HEK293 (cell line): Measurements from ENCODE around the gene NEO1.

ENCODE experiments used
- CTCF ChIA-PET: fragments of 350-600 bp; formaldehyde crosslinking; extraction: SDS; loops from one replicate; lab custom pipeline; 2021; ENCODE audit warnings: antibody characterized with exemption; lab: Yijun Ruan, JAX
- POLR2A ChIA-PET: fragments of 300-600 bp; formaldehyde crosslinking; extraction: SDS; loops from one replicate; lab custom pipeline; 2020; ENCODE audit warnings: antibody characterized with exemption, inconsistent platforms; lab: Yijun Ruan, JAX
- H3K27ac ChIP-seq: fragments of 200-500 bp; sonication (Bioruptor generic); 2 replicates; pipeline ENCODE4 v1.5.1; 2014; ENCODE audit warnings: low read depth, low read length, control low read depth, inconsistent platforms; ENCODE audit errors: extremely low read depth
- H3K36me3 ChIP-seq, 2 experiments: fragments of 200-500 bp in 1 of 2; sonication (Bioruptor generic) in 1 of 2; 1 replicate in 1 of 2; 2 replicates in 1 of 2; pipeline ENCODE4 v1.5.1; 2014 to 2017; ENCODE audit warnings: inconsistent platforms in 2 of 2, low read length in 2 of 2; ENCODE audit not compliant: control insufficient read depth in 2 of 2, insufficient read depth in 1 of 2
- H3K4me1 ChIP-seq: fragments of 200-500 bp; sonication (Bioruptor generic); 2 replicates; pipeline ENCODE4 v1.5.1; 2014; ENCODE audit warnings: mild to moderate bottlenecking, low read length, inconsistent platforms; ENCODE audit not compliant: control insufficient read depth, insufficient read depth
- H3K4me3 ChIP-seq: 2 replicates; pipeline ENCODE4 v1.5.1; 2011; ENCODE audit warnings: low read depth, mild to moderate bottlenecking, control low read depth, low read length, moderate library complexity
- H3K9me3 ChIP-seq: fragments of 200-500 bp; sonication (Bioruptor generic); 2 replicates; pipeline ENCODE4 v1.5.1; 2014; ENCODE audit warnings: low read depth, low read length, inconsistent platforms; ENCODE audit not compliant: control insufficient read depth, insufficient read depth
- KLF1 ChIP-seq: fragments of 450-650 bp; formaldehyde crosslinking; IDR thresholded peaks from 2 replicates; pipeline ENCODE4 v1.5.1; 2016; ENCODE audit warnings: missing biosample characterization, missing genetic modification characterization
- PRDM1 ChIP-seq: fragments of 450-650 bp; formaldehyde crosslinking; IDR thresholded peaks from 2 replicates; pipeline ENCODE4; 2016; ENCODE audit warnings: missing biosample characterization, missing genetic modification characterization
- REPIN1 ChIP-seq: fragments of 450-650 bp; formaldehyde crosslinking; IDR thresholded peaks from 2 replicates; pipeline ENCODE4 v1.5.1; 2017; ENCODE audit warnings: missing biosample characterization, missing genetic modification characterization, low read depth
- SP7 ChIP-seq: fragments of 450-650 bp; formaldehyde crosslinking; IDR thresholded peaks from 2 replicates; pipeline ENCODE4 v1.5.1; 2016; ENCODE audit warnings: missing biosample characterization, missing genetic modification characterization
- YY1 ChIP-seq: fragments of 450-650 bp; formaldehyde crosslinking; IDR thresholded peaks from 2 replicates; pipeline ENCODE4 v1.5.1; 2018; ENCODE audit warnings: missing biosample characterization, missing genetic modification characterization
- ZNF10 ChIP-seq: fragments of 450-650 bp; formaldehyde crosslinking; IDR thresholded peaks from 2 replicates; pipeline ENCODE4 v1.5.1; 2017; ENCODE audit warnings: missing biosample characterization, missing genetic modification characterization
- ZNF121 ChIP-seq: fragments of 450-650 bp; formaldehyde crosslinking; IDR thresholded peaks from 2 replicates; pipeline ENCODE4 v1.5.1; 2016; ENCODE audit warnings: missing biosample characterization, missing genetic modification characterization
- ZNF2 ChIP-seq: fragments of 450-650 bp; formaldehyde crosslinking; IDR thresholded peaks from 2 replicates; pipeline ENCODE4 v1.5.1; 2016; ENCODE audit warnings: missing biosample characterization, missing genetic modification characterization
- ZNF223 ChIP-seq: fragments of 450-650 bp; formaldehyde crosslinking; IDR thresholded peaks from 2 replicates; pipeline ENCODE4 v1.5.1; 2016; ENCODE audit warnings: missing biosample characterization, missing genetic modification characterization
- ZNF335 ChIP-seq: fragments of 450-650 bp; formaldehyde crosslinking; conservative IDR thresholded peaks from 2 replicates; pipeline ENCODE4 v1.5.1; 2016; ENCODE audit warnings: missing biosample characterization, missing genetic modification characterization
- ZNF548 ChIP-seq: fragments of 450-650 bp; formaldehyde crosslinking; IDR thresholded peaks from 2 replicates; pipeline ENCODE4 v1.5.1; 2016; ENCODE audit warnings: missing biosample characterization, missing genetic modification characterization
- ZNF654 ChIP-seq: fragments of 450-650 bp; formaldehyde crosslinking; IDR thresholded peaks from 2 replicates; pipeline ENCODE4 v1.5.1; 2016; ENCODE audit warnings: low read depth, missing biosample characterization, missing genetic modification characterization
- ZNF768 ChIP-seq: fragments of 450-650 bp; formaldehyde crosslinking; IDR thresholded peaks from 2 replicates; pipeline ENCODE4 v1.5.1; 2018; ENCODE audit warnings: missing biosample characterization, mild to moderate bottlenecking, missing genetic modification characterization
- TF ChIP-seq, protein P1 (sequence below): fragments of 450-650 bp; formaldehyde crosslinking; IDR thresholded peaks from 2 replicates; pipeline ENCODE4 v1.5.1; 2016; ENCODE audit warnings: missing biosample characterization, missing genetic modification characterization, low read depth
- TF ChIP-seq, protein P2 (sequence below): fragments of 450-650 bp; formaldehyde crosslinking; IDR thresholded peaks from 2 replicates; pipeline ENCODE4 v1.5.1; 2016; ENCODE audit warnings: missing biosample characterization, missing genetic modification characterization
- TF ChIP-seq, protein P3 (sequence below): fragments of 450-650 bp; formaldehyde crosslinking; IDR thresholded peaks from 2 replicates; pipeline ENCODE4 v1.5.1; 2016; ENCODE audit warnings: missing biosample characterization, missing genetic modification characterization

NEO1 gene

DNA sequence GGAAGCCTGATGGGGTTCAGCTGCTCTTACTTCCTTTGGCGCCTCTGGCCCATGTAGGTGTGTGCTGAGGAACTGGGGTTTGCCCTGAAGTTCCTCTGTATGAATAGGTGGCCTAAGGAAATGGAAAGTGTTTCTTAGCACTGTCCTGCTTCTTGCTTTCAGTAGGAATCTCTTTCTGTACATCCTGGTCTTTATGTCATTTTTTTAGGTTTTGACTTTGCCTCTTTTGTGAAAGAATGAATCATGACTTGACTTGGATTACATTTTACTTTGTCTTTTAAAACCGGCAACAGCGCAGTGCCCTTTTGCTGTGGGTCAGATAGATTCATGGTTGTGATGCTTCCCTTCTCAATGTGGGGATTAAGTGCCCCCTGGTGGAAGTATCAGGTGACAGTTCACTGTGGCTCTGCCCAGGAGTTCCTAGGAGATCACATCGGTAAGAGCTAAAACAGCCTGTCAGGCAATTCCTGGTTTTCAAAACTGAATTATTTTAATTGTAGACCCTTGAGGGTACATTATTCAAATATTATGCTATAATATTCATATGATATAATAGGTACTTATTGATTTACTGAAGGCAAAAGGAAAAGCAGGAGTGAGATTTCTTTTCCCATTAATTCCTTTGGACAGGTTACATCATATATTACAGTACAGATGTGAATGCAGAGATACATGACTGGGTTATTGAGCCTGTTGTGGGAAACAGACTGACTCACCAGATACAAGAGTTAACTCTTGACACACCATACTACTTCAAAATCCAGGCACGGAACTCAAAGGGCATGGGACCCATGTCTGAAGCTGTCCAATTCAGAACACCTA, 221.1 kb downstream of the NEO1 start:
- Histone ChIP-seq H3K4me3 (no peak overlapping the region), H3K36me3 (peaks cover 27 to 38% of the 10 kb centered on the region in 2 experiments), H3K9me3 (no peaks in the 10 kb centered on the region)
- CTCF ChIA-PET: interaction anchor here (0.5 to 8.3 kb wide), 46 partner anchors 9 to 1769 kb away, joined by 3 to 121 read pairs (median 4); no protein-coding TSS in a partner anchor
- POLR2A ChIA-PET: no interaction called here
- TF ChIP-seq YY1 (tag by site-specific recombination) (no peak), ZNF654 (peak; percentile 65), ZNF335 (peak; percentile 98), KLF1 (tag by site-specific recombination) (no peak), ZNF548 (no peak), ZNF10 (tag by site-specific recombination) (no peak), REPIN1 (no peak), SP7 (0 out of 2 replicates have a peak, but pooled peaks have one; percentile 19), PRDM1 (tag by site-specific recombination) (peak; percentile 56), ZNF2 (peak; percentile 38; the same call in 1 of the 2 replicates), ZNF223 (no peak), ZNF768 (tag by site-specific recombination) (no peak)
- TF ChIP-seq, protein P1, sequence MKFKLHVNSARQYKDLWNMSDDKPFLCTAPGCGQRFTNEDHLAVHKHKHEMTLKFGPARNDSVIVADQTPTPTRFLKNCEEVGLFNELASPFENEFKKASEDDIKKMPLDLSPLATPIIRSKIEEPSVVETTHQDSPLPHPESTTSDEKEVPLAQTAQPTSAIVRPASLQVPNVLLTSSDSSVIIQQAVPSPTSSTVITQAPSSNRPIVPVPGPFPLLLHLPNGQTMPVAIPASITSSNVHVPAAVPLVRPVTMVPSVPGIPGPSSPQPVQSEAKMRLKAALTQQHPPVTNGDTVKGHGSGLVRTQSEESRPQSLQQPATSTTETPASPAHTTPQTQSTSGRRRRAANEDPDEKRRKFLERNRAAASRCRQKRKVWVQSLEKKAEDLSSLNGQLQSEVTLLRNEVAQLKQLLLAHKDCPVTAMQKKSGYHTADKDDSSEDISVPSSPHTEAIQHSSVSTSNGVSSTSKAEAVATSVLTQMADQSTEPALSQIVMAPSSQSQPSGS (tag by site-specific recombination): 0 out of 2 replicates have a peak, but pooled peaks have one; percentile 11
- TF ChIP-seq, protein P2, sequence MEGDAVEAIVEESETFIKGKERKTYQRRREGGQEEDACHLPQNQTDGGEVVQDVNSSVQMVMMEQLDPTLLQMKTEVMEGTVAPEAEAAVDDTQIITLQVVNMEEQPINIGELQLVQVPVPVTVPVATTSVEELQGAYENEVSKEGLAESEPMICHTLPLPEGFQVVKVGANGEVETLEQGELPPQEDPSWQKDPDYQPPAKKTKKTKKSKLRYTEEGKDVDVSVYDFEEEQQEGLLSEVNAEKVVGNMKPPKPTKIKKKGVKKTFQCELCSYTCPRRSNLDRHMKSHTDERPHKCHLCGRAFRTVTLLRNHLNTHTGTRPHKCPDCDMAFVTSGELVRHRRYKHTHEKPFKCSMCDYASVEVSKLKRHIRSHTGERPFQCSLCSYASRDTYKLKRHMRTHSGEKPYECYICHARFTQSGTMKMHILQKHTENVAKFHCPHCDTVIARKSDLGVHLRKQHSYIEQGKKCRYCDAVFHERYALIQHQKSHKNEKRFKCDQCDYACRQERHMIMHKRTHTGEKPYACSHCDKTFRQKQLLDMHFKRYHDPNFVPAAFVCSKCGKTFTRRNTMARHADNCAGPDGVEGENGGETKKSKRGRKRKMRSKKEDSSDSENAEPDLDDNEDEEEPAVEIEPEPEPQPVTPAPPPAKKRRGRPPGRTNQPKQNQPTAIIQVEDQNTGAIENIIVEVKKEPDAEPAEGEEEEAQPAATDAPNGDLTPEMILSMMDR: peak; percentile 52; the same call in 1 of the 2 replicates
- TF ChIP-seq, protein P3, sequence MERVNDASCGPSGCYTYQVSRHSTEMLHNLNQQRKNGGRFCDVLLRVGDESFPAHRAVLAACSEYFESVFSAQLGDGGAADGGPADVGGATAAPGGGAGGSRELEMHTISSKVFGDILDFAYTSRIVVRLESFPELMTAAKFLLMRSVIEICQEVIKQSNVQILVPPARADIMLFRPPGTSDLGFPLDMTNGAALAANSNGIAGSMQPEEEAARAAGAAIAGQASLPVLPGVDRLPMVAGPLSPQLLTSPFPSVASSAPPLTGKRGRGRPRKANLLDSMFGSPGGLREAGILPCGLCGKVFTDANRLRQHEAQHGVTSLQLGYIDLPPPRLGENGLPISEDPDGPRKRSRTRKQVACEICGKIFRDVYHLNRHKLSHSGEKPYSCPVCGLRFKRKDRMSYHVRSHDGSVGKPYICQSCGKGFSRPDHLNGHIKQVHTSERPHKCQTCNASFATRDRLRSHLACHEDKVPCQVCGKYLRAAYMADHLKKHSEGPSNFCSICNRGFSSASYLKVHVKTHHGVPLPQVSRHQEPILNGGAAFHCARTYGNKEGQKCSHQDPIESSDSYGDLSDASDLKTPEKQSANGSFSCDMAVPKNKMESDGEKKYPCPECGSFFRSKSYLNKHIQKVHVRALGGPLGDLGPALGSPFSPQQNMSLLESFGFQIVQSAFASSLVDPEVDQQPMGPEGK (tag by site-specific recombination): no peak
- TF ChIP-seq, all 188 proteins: peak for 7
- Histone ChIP-seq H3K27ac (no peak overlapping the region), H3K4me1 (no peaks in the 10 kb centered on the region)

DNA sequence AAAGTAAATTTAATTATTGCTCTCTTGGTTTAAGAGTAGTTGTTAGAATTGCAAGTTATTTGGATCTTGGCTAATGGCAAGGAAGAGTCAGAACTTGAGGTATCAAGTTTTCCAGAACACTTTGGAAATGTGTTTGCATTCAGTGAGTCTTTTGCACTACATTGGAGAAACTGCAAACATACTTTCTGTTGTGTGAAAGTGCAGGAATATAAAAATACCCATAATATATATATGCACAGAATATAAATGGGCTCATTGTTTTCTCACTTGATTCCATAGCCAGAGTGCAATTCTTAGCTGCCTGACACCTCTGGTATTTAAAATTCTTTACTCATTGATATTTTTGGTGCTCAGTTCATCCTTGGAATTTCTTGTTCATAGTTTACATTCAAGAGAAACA, 223.6 kb downstream of the NEO1 start:
- H3K4me3 ChIP-seq: no peak overlapping the region
- POLR2A ChIA-PET: no interaction called here
- no peaks in the 10 kb centered on the region for H3K9me3 ChIP-seq
- peaks cover 25 to 31% of the 10 kb centered on the region in 2 experiments for H3K36me3 ChIP-seq
- no peak overlapping the region for H3K27ac ChIP-seq
- no peaks in the 10 kb centered on the region for H3K4me1 ChIP-seq
- TF ChIP-seq PRDM1 (tag by site-specific recombination): peak; percentile 53; the same call in 1 of the 2 replicates
- no peak for TF ChIP-seq ZNF121 (tag by site-specific recombination)
- CTCF ChIA-PET: interaction anchor here (0.6 to 8.3 kb wide), 8 partner anchors 8 to 553 kb away, joined by 3 to 121 read pairs (median 6); no protein-coding TSS in a partner anchor
